IMR-90 (cell line): Measurements from ENCODE around the gene SLC4A9. TPM values are rescaled to one million over a fixed set of nuclear protein-coding genes. Genes with fewer than 3 reads are reported as not detected.

Source experiments
- ATAC-seq: fragments of 200-7000 bp; cut with Tn5 transposase; 2 replicates; pipeline ENCODE4 v1.9.1; 2020; ENCODE audit warnings: low read depth, mild to moderate bottlenecking, moderate library complexity
- BruUV-seq: library from RNA; stranded (reverse); fragments of 400-500 nt; replicated peaks from 2 replicates; lab custom pipeline; 2021; lab: Mats Ljungman, UMichigan
- CTCF ChIA-PET: fragments of 300-600 bp; formaldehyde crosslinking; extraction: SDS; loops from one replicate; lab custom pipeline; 2021; ENCODE audit warnings: antibody characterized with exemption; lab: Yijun Ruan, JAX
- POLR2A ChIA-PET: fragments of 300-600 bp; sonication (Branson Sonifier 250); formaldehyde crosslinking; loops from one replicate; lab custom pipeline; 2022; ENCODE audit warnings: antibody characterized with exemption; ENCODE audit not compliant: unreplicated experiment; lab: Charles Lee
- DNase-seq: peaks from one replicate; pipeline ENCODE4 v3.0.0; 2013
- H2AFZ ChIP-seq: replicated peaks from 2 replicates; pipeline ENCODE3; 2013; ENCODE audit warnings: low read length, mild to moderate bottlenecking; ENCODE audit not compliant: poor library complexity
- H2AK5ac ChIP-seq: 2 replicates; pipeline ENCODE4 v1.6.1; 2013; ENCODE audit warnings: low read depth, low read length, inconsistent platforms
- H2AK9ac ChIP-seq: replicated peaks from 2 replicates; pipeline ENCODE3; 2013; ENCODE audit warnings: mild to moderate bottlenecking, low read depth, low read length, moderate library complexity; ENCODE audit not compliant: poor library complexity
- H2BK120ac ChIP-seq: 2 replicates; pipeline ENCODE4 v1.6.1; 2013; ENCODE audit warnings: low read depth, low read length, inconsistent platforms
- H2BK15ac ChIP-seq: 3 replicates; pipeline ENCODE4 v1.6.1; 2013; ENCODE audit warnings: low read depth, low read length, inconsistent platforms
- H2BK20ac ChIP-seq: 2 replicates; pipeline ENCODE4 v1.6.1; 2013; ENCODE audit warnings: low read depth, mild to moderate bottlenecking, inconsistent platforms, low read length, moderate library complexity
- H2BK5ac ChIP-seq: 2 replicates; pipeline ENCODE4 v1.6.1; 2013; ENCODE audit warnings: mild to moderate bottlenecking, low read depth, low read length, inconsistent platforms; ENCODE audit not compliant: poor library complexity, severe bottlenecking
- H3K14ac ChIP-seq: replicated peaks from 2 replicates; pipeline ENCODE4 v1.6.1; 2013; ENCODE audit warnings: low read depth, low read length, inconsistent platforms
- H3K18ac ChIP-seq: 2 replicates; pipeline ENCODE4 v1.6.1; 2013; ENCODE audit warnings: low read depth, low read length, control low read depth
- H3K23ac ChIP-seq: 2 replicates; pipeline ENCODE4 v1.6.1; 2013; ENCODE audit warnings: low read depth, low read length, inconsistent platforms
- H3K27ac ChIP-seq: 2 replicates; pipeline ENCODE4 v1.5.1; 2013; ENCODE audit warnings: mild to moderate bottlenecking, control low read depth, low read length; ENCODE audit not compliant: insufficient read depth
- H3K27me3 ChIP-seq: 2 replicates; pipeline ENCODE4 v1.6.1; 2013; ENCODE audit warnings: low read length; ENCODE audit not compliant: control insufficient read depth, insufficient read depth
- H3K36me3 ChIP-seq: 2 replicates; pipeline ENCODE4 v1.6.1; 2013; ENCODE audit warnings: low read length, mixed read lengths; ENCODE audit not compliant: control insufficient read depth, insufficient read depth
- H3K4ac ChIP-seq: 2 replicates; pipeline ENCODE4 v1.6.1; 2013; ENCODE audit warnings: low read depth, low read length, inconsistent platforms
- H3K4me1 ChIP-seq: 2 replicates; pipeline ENCODE4 v1.6.1; 2013; ENCODE audit warnings: low read length, mixed read lengths; ENCODE audit not compliant: control insufficient read depth, insufficient read depth
- H3K4me2 ChIP-seq: 2 replicates; pipeline ENCODE4 v1.6.1; 2013; ENCODE audit warnings: low read depth, mild to moderate bottlenecking, control low read depth, low read length, moderate library complexity
- H3K4me3 ChIP-seq: 2 replicates; pipeline ENCODE4 v1.5.1; 2013; ENCODE audit warnings: low read depth, mild to moderate bottlenecking, control low read depth, low read length, moderate library complexity; ENCODE audit not compliant: insufficient read depth
- H3K56ac ChIP-seq: 2 replicates; pipeline ENCODE4 v1.6.1; 2013; ENCODE audit warnings: low read length, inconsistent platforms; ENCODE audit not compliant: insufficient read depth; ENCODE audit errors: extremely low read depth
- H3K79me1 ChIP-seq, 2 experiments: 2 replicates each; pipeline ENCODE4 v1.6.1; 2013; ENCODE audit warnings: low read length in 2 of 2, inconsistent platforms in 1 of 2, low read depth in 1 of 2
- H3K9ac ChIP-seq: 2 replicates; pipeline ENCODE4 v1.6.1; 2013; ENCODE audit warnings: low read depth, low read length, control low read depth
- H3K9me1 ChIP-seq: 2 replicates; pipeline ENCODE4 v1.6.1; 2013; ENCODE audit warnings: low read length, inconsistent platforms; ENCODE audit not compliant: insufficient read depth
- H3K9me3 ChIP-seq: 2 replicates; pipeline ENCODE4 v1.6.1; 2013; ENCODE audit warnings: low read length; ENCODE audit not compliant: control insufficient read depth, insufficient read depth
- H4K20me1 ChIP-seq: 2 replicates; pipeline ENCODE4 v1.6.1; 2013; ENCODE audit warnings: low read length, inconsistent platforms; ENCODE audit not compliant: insufficient read depth
- H4K5ac ChIP-seq: 2 replicates; pipeline ENCODE4 v1.6.1; 2013; ENCODE audit warnings: mild to moderate bottlenecking, low read depth, low read length, control low read depth
- H4K8ac ChIP-seq, 2 experiments: 2 replicates each; pipeline ENCODE4 v1.6.1; 2013; ENCODE audit warnings: low read depth in 2 of 2, low read length in 2 of 2, control low read depth in 1 of 2, inconsistent platforms in 1 of 2
- H4K91ac ChIP-seq: 2 replicates; pipeline ENCODE4 v1.6.1; 2013; ENCODE audit warnings: low read depth, low read length, inconsistent platforms; ENCODE audit not compliant: insufficient read depth
- BHLHE40 ChIP-seq: fragments of 150-350 bp; IDR thresholded peaks from 2 replicates; pipeline ENCODE4 v1.6.1; 2016; ENCODE audit warnings: mild to moderate bottlenecking, low read depth, low read length
- CHD1 ChIP-seq: IDR thresholded peaks from 2 replicates; pipeline ENCODE4 v1.6.1; 2012; ENCODE audit warnings: low read depth, low read length, improper control_type of control experiment
- ELK1 ChIP-seq: fragments of 150-350 bp; IDR thresholded peaks from 2 replicates; pipeline ENCODE4 v1.6.1; 2016; ENCODE audit warnings: low read depth, mild to moderate bottlenecking, low read length, moderate library complexity, borderline replicate concordance
- FOS ChIP-seq: fragments of 150-350 bp; IDR thresholded peaks from 2 replicates; pipeline ENCODE4 v1.6.1; 2016; ENCODE audit warnings: low read depth, low read length
- MXI1 ChIP-seq: IDR thresholded peaks from 2 replicates; pipeline ENCODE4 v1.6.1; 2012; ENCODE audit warnings: low read depth, mild to moderate bottlenecking, low read length, moderate library complexity, borderline replicate concordance
- NFE2L2 ChIP-seq: fragments of 150-350 bp; IDR thresholded peaks from 2 replicates; pipeline ENCODE4 v1.6.1; 2016; ENCODE audit warnings: low read depth, mild to moderate bottlenecking, low read length
- RAD21 ChIP-seq: IDR thresholded peaks from 2 replicates; pipeline ENCODE4 v1.6.1; 2012; ENCODE audit warnings: low read length, improper control_type of control experiment
- RFX5 ChIP-seq: IDR thresholded peaks from 2 replicates; pipeline ENCODE4 v1.8.0; 2012; ENCODE audit warnings: low read depth, mild to moderate bottlenecking, low read length, moderate library complexity
- SMC3 ChIP-seq: fragments of 150-350 bp; IDR thresholded peaks from 2 replicates; pipeline ENCODE4 v1.6.1; 2016; ENCODE audit warnings: low read depth, mild to moderate bottlenecking, antibody characterized with exemption, low read length, moderate library complexity
- WGBS, 2 experiments: methylation state at CpG; one replicate each; pipeline versions ENCODE4 v1.1.5 to v1.1.7; 2013; ENCODE audit warnings: missing lambda C conversion rate in 2 of 2; ENCODE audit not compliant: insufficient read length in 1 of 2; ENCODE audit errors: extremely low coverage in 2 of 2; 5-methylcytosine and 5-hydroxymethylcytosine counted together
- dilution Hi-C: fragments of 300-500 bp; cut with HindIII; formaldehyde crosslinking; loops from one replicate; pipeline ENCODE4 v1.14.3; 2018; ENCODE audit warnings: low sequenced_read_pairs; ENCODE audit not compliant: unreplicated experiment
- in situ Hi-C: fragments of 300-500 bp; cut with MboI; formaldehyde crosslinking; loops from 3 replicates; pipeline ENCODE4 v1.14.3; 2019; ENCODE audit warnings: low sequenced_read_pairs, inconsistent platforms, mixed read lengths
- intact Hi-C: fragments of 100-400 bp; cut with micrococcal nuclease; formaldehyde crosslinking; loops from 2 replicates; pipeline ENCODE4 v1.10.0; 2022
- polyA plus RNA-seq, 3 experiments: library from polyadenylated mRNA; depleted of rRNA; stranded (reverse); fragments of >200 nt; gene quantifications; 2 replicates each; pipeline ENCODE4 v1.2.3, GENCODE V29; 2012; ENCODE audit warnings: low replicate concordance in 1 of 3
- total RNA-seq: library from RNA; depleted of rRNA; stranded (reverse); fragments of >200 nt; gene quantifications from 2 replicates; pipeline ENCODE4 v1.2.3, GENCODE V29; 2012

Gene SLC4A9
- total and polyA plus RNA-seq, 2 of the 4 experiments (the other 2 are of a cell fraction) = not detected

GRCh38 chr5:140403613-140404012 lies 43.6 kb downstream of the SLC4A9 start:
- peaks cover 3 to 49% of the 10 kb centered on the region in 2 experiments; a peak in 2 of 4 replicates for H3K79me1 ChIP-seq
- TF ChIP-seq NFE2L2 (no peak), SMC3 (no peak), FOS (no peak), CHD1 (no peak), RFX5 (no peak), RAD21 (no peak), ELK1 (no peak), BHLHE40 (no peak), MXI1 (no peak)
- no peak overlapping the region for H3K4ac ChIP-seq
- no peak overlapping the region for H2AK9ac ChIP-seq
- no peak overlapping the region for H3K27ac ChIP-seq
- no peaks in the 10 kb centered on the region; the same call in 1 of the 2 replicates for H3K4me1 ChIP-seq
- H3K18ac ChIP-seq = no peak overlapping the region
- in situ Hi-C loops (no loop called here), dilution Hi-C loops (no loop called here), intact Hi-C loops (loop anchor here (5.0 kb wide), 1 partner anchor 244 kb away; the partner anchor contains the start of genes IK and NDUFA2)
- H4K5ac ChIP-seq = no peak overlapping the region
- ChIA-PET POLR2A (no interaction called here), CTCF (interaction anchor here (0.7 kb wide), 1 partner anchor 247 kb away, joined by 4 read pairs; no protein-coding TSS in a partner anchor)
- peaks cover 3% of the 10 kb centered on the region; the same call in 1 of the 2 replicates for H3K9me1 ChIP-seq
- no peaks in the 10 kb centered on the region for H3K36me3 ChIP-seq
- H2AK5ac ChIP-seq = no peak overlapping the region
- H2BK120ac ChIP-seq = no peak overlapping the region
- H4K8ac ChIP-seq = no peak overlapping the region
- no peak overlapping the region for H2BK5ac ChIP-seq
- H4K91ac ChIP-seq = no peak overlapping the region
- no peak overlapping the region for H3K4me3 ChIP-seq
- no peak overlapping the region for H3K23ac ChIP-seq
- no TSS peak for BruUV-seq
- peaks cover 54% of the 10 kb centered on the region for H4K20me1 ChIP-seq
- ATAC-seq (no peak), DNase-seq (no peak)
- WGBS, 2 experiments = no CpG with 5 or more reads among the region's 5 CpGs
- no peaks in the 10 kb centered on the region for H3K27me3 ChIP-seq
- no peak overlapping the region for H2BK20ac ChIP-seq
- H3K4me2 ChIP-seq = no peak overlapping the region
- no peak overlapping the region for H2AFZ ChIP-seq
- no peak overlapping the region for H3K14ac ChIP-seq
- H3K9me3 ChIP-seq = no peaks in the 10 kb centered on the region
- H2BK15ac ChIP-seq = no peak overlapping the region
- no peak overlapping the region for H3K56ac ChIP-seq
- H3K9ac ChIP-seq = no peak overlapping the region
